ENCODE results near the gene PRKCE.

DNA sequence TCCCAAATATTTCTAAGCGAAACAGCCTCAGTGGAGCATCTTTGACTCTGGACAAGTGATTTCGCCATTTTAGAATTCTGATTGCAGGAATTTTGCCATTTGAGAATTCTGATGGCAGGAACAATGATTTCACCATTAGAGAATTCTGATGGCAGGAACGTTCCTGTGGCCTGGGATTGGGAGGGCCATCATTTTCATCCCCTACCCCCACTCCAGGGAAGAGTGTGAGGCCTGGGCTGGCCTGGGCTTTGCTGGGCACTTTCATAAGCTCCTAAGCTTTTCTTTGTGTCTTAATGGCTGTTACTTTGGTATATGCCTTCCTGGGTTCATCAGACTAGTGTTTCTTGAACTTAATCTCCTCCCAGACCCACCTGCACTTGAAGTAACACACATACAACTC is 516.4 kb downstream of the PRKCE start:
- TF ChIP-seq, protein P1, sequence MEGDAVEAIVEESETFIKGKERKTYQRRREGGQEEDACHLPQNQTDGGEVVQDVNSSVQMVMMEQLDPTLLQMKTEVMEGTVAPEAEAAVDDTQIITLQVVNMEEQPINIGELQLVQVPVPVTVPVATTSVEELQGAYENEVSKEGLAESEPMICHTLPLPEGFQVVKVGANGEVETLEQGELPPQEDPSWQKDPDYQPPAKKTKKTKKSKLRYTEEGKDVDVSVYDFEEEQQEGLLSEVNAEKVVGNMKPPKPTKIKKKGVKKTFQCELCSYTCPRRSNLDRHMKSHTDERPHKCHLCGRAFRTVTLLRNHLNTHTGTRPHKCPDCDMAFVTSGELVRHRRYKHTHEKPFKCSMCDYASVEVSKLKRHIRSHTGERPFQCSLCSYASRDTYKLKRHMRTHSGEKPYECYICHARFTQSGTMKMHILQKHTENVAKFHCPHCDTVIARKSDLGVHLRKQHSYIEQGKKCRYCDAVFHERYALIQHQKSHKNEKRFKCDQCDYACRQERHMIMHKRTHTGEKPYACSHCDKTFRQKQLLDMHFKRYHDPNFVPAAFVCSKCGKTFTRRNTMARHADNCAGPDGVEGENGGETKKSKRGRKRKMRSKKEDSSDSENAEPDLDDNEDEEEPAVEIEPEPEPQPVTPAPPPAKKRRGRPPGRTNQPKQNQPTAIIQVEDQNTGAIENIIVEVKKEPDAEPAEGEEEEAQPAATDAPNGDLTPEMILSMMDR (IDR thresholded peaks at IDR 0.05) = no peak
- TF ChIP-seq POLR2AphosphoS5 (IDR thresholded peaks at IDR 0.05; ENCODE audit: low read depth, low read length) (no peak), TCF7L2 (IDR thresholded peaks at IDR 0.05; ENCODE audit: low read depth, low read length) (no peak)
